ENCODE data around the gene LHPP. TPM values are rescaled to one million over a fixed set of nuclear protein-coding genes. Genes with fewer than 3 reads are reported as not detected.

LHPP gene
- total RNA-seq, 2 experiments from 2014 or later, result 15.3 to 19.6 TPM

GRCh38 chr10:124517931-124518330 lies 56.3 kb downstream of the LHPP start:
- intact Hi-C loops (cut with DNase I, micrococcal nuclease), result no loop called here
- no peak overlapping the region for H3K27ac Mint-ChIP-seq
- Histone ChIP-seq H3K27ac (ENCODE audit: low read depth in 1 of 2, low read length in 2 of 2) (no peak overlapping the region), H3K4me1 (ENCODE audit: insufficient read depth, low read length) (no peaks in the 10 kb centered on the region), H3K4me3 (ENCODE audit: low read length) (no peak overlapping the region), H3K36me3 (ENCODE audit: insufficient read depth, low read length) (peaks cover 3% of the 10 kb centered on the region), H3K27me3 (ENCODE audit: control insufficient read depth in 1 of 2, insufficient read depth in 2 of 2, low read length in 2 of 2) (no peaks in the 10 kb centered on the region), H3K9me3 (ENCODE audit: control insufficient read depth in 1 of 2, insufficient read depth in 1 of 2, low read length in 2 of 2) (peaks cover 0 to 4% of the 10 kb centered on the region in 2 experiments)
- DNase-seq (no peak), ATAC-seq (ENCODE audit: poor library complexity) (no peak)
- H3K4me1 Mint-ChIP-seq (ENCODE audit: low read depth), result no peaks in the 10 kb centered on the region
- H3K27me3 Mint-ChIP-seq, result no peaks in the 10 kb centered on the region
- no peak overlapping the region for H3K4me3 Mint-ChIP-seq
- H3K9me3 Mint-ChIP-seq, result no peaks in the 10 kb centered on the region
- peaks cover 24% of the 10 kb centered on the region for H3K36me3 Mint-ChIP-seq (ENCODE audit: low read depth)
- ChIA-PET POLR2A (no interaction called here), CTCF (no interaction called here)
- TF ChIP-seq CTCF (IDR thresholded peaks at IDR 0.05), result no peak

- POLR2A ChIA-PET, result no interaction called here
- no peak for TF ChIP-seq CTCF (IDR thresholded peaks at IDR 0.05)
- H3K27ac Mint-ChIP-seq, result no peak overlapping the region
- H3K4me3 Mint-ChIP-seq, result no peak overlapping the region
- peaks cover 3% of the 10 kb centered on the region for H3K36me3 ChIP-seq (ENCODE audit: insufficient read depth, low read length)
- CTCF ChIA-PET, result no interaction called here
- no peak for ATAC-seq (ENCODE audit: poor library complexity)
- H3K9me3 ChIP-seq (ENCODE audit: control insufficient read depth in 1 of 2, insufficient read depth in 1 of 2, low read length in 2 of 2), result peaks cover 0 to 4% of the 10 kb centered on the region in 2 experiments
- no peak overlapping the region for H3K4me3 ChIP-seq (ENCODE audit: low read length)
- intact Hi-C loops (cut with DNase I, micrococcal nuclease), result no loop called here
- H3K4me1 Mint-ChIP-seq (ENCODE audit: low read depth), result no peaks in the 10 kb centered on the region
- H3K27ac ChIP-seq (ENCODE audit: low read depth in 1 of 2, low read length in 2 of 2), result no peak overlapping the region
- H3K9me3 Mint-ChIP-seq, result no peaks in the 10 kb centered on the region
- H3K36me3 Mint-ChIP-seq (ENCODE audit: low read depth), result peaks cover 25% of the 10 kb centered on the region
- no peak for DNase-seq
- no peaks in the 10 kb centered on the region for H3K27me3 Mint-ChIP-seq
- H3K4me1 ChIP-seq (ENCODE audit: insufficient read depth, low read length), result no peaks in the 10 kb centered on the region
- no peaks in the 10 kb centered on the region for H3K27me3 ChIP-seq (ENCODE audit: control insufficient read depth in 1 of 2, insufficient read depth in 2 of 2, low read length in 2 of 2)
Measured at GRCh38 chr10:124518366-124518765, 56.7 kb downstream of the LHPP start.

- no peaks in the 10 kb centered on the region for H3K27me3 Mint-ChIP-seq
- no peak overlapping the region for H3K27ac ChIP-seq (ENCODE audit: low read depth in 1 of 2, low read length in 2 of 2)
- no peaks in the 10 kb centered on the region for H3K4me1 ChIP-seq (ENCODE audit: insufficient read depth, low read length)
- ATAC-seq (ENCODE audit: poor library complexity), result no peak
- no peak overlapping the region for H3K27ac Mint-ChIP-seq
- no peaks in the 10 kb centered on the region for H3K4me1 Mint-ChIP-seq (ENCODE audit: low read depth)
- intact Hi-C loops (cut with DNase I, micrococcal nuclease), result no loop called here
- no peak for DNase-seq
- ChIA-PET POLR2A (no interaction called here), CTCF (no interaction called here)
- peaks cover 3% of the 10 kb centered on the region for H3K36me3 ChIP-seq (ENCODE audit: insufficient read depth, low read length)
- no peaks in the 10 kb centered on the region for H3K27me3 ChIP-seq (ENCODE audit: control insufficient read depth in 1 of 2, insufficient read depth in 2 of 2, low read length in 2 of 2)
- no peak overlapping the region for H3K4me3 Mint-ChIP-seq
- no peaks in the 10 kb centered on the region for H3K9me3 Mint-ChIP-seq
- peaks cover 0 to 4% of the 10 kb centered on the region in 2 experiments for H3K9me3 ChIP-seq (ENCODE audit: control insufficient read depth in 1 of 2, insufficient read depth in 1 of 2, low read length in 2 of 2)
- TF ChIP-seq CTCF (IDR thresholded peaks at IDR 0.05), result no peak
- H3K4me3 ChIP-seq (ENCODE audit: low read length), result no peak overlapping the region
- peaks cover 22% of the 10 kb centered on the region for H3K36me3 Mint-ChIP-seq (ENCODE audit: low read depth)
Measured at GRCh38 chr10:124520558-124521428, 59.2 kb downstream of the LHPP start.

Measured in CD4-positive, alpha-beta T cell (primary cell).